Colon (tissue), 2 donors: ENCODE results near the gene CSAG2.

ENCODE experiments used
- FAIRE-seq: peaks from 2 replicates; lab custom pipeline; 2012; peaks lifted over from hg19 to GRCh38; lab: Jason Lieb, UNC
- donor health status: control.
- donor health status: control.

CSAG2 gene

GRCh38 chrX:152663086-152663485 is 46.0 kb downstream of the CSAG2 start:
- FAIRE-seq, result no peak

GRCh38 chrX:152658302-152658701 is 50.8 kb downstream of the CSAG2 start:
- FAIRE-seq, result no peak
